HG02981 (cell line): Measurements from ENCODE around the gene ENTPD2.
"Not testable (repeated sequence)": the region's sequence is repeated elsewhere in the genome, so short reads cannot be mapped to it uniquely, and the experiment has no call there.

Source experiments
- ATAC-seq: cut with Tn5 transposase; IDR thresholded peaks from one replicate; pipeline ENCODE4 v1.9.1; 2021; ENCODE audit warnings: mild to moderate bottlenecking, moderate library complexity; ENCODE audit not compliant: unreplicated experiment

The ENTPD2 gene

DNA sequence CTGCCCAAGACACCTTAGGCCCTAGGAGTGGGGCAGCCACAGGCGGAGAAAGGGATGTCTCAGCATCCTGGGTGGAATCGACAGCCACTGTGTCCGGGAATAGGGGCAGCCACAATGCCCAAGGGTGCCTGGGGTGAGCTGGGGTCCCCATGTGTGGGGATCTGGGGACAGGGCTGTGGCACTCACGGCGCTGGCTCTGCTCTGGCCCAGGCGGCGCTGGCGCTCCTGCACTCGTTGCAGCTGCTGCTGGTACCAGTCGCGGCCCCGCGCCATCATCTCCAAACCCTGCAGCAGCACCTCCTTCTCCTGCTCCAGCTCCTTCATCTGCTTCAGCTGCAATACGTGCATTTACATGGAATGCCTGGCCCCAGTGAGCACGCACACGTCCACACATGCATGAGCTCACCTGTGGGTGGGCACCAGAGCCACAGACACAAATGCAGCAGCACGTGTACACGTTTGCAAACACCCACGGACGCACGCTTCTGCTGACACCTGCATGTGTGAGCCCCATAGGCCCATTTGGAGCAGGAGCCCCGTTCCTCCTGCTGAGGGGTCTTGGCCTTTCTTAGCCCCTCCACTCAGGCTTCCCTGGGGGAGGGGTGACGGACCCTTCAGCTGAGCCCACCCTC, 11.6 kb upstream of the ENTPD2 start:
- ATAC-seq: no peak

DNA sequence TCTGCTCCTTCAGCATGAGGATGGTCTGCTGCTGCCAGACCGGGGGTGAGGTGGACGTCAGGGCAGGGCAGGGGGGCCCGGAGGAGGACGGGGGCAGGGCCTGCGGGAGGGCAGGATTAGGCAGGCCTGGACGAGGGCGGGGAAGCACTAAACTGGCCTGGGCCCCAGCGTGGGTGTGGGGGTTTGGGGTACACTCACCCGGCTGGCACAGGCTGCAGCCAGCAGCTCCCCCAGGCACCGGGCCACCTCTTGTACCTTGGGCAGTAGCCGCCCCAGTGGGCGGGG, 11.0 kb upstream of the ENTPD2 start:
- no peak for ATAC-seq

DNA sequence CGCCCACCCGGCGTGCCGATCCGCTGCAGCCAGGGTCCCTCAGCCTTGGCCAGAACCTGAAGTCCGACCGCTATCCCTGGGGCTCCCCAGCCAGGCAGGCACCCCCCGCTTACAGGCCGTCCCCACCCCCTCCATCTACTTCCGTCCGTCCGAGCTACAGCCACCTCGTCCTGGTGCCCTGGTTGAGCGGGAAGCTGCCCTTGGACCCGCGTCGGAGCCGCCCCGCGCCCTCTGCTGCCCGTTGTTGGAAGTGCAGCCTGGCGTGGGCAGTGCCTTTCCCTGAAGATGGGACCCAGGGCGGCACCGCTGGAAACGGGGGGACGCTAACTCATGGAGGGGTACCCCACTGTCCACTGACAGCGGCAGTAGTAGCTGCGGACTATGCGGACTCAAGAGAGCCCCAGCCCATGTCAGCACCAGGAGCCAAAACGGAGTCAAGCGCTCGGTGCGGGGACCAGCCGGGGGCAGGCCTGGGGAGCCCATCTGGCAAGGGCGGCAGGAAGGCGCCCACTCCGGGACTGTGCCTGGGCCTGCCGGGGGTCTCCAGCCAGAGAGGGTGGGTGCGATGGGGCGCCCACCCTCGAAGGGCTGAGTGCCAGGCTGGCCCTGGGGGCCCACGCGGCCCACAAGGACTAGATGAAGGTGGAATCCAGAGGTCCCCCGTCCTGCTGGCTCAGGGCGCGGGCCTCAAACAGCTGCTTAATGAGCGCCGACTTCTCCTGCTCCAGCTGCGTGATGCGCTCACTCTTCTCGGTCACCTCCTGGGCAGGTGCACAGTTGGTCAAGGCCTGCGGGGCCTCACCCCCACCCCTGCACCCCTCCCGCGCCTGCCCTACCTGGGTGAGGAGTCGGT, 10.4 kb upstream of the ENTPD2 start:
- no peak for ATAC-seq

DNA sequence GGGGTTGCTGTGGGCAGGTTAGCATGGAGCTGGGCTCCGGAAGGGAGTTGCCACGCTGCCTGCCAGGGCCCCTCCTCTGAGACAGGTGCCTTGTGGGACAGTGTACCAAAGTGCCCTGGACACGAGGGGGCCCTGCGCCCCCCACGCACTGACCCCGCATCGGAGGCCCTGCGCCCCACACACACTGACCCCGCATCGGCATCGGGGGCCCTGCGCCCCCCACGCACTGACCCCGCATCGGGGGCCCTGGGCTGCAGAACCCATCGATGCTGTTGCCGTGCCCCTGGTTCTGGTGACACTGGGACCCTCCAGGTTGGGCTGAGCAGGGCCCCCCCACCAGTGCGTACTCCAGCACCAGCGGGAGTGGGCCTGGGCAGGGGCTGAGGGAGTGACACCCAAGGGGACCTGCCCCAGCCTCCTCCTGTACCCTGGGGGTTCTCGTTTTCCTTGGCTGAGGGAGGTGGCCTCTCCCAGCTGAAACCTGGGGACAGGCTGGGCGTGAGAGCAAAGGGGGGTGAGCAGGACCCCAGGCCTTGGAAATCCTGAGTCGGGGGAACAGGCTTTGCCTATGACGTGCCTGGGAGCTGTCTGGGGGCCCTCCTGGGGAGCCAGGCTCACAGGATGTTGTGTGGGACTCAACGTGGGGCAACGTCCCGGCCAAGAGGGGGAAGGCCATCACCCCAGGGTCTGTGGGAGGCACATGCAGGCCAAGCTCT, 9.6 kb upstream of the ENTPD2 start:
- no peak for ATAC-seq

DNA sequence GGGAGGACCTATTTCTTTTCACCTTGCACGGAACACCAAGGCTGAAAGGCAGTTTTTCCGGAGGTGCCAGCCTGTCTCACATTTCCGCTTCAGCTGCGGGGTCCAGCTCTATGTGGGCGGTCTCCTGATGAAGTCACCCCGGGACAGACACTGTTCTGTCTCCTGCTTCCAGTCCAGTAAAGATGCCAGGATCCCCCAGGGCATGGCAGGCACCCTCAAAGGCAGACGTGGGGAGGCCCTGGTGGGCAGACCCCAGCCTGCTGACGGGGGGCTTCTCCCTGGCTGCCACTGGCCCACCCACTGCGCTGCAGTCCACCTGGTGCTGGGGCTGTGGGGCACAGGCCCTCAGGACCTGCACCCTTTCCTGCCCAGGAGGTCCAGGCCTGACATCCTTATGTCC, 8.9 kb upstream of the ENTPD2 start:
- ATAC-seq: not testable (repeated sequence)

DNA sequence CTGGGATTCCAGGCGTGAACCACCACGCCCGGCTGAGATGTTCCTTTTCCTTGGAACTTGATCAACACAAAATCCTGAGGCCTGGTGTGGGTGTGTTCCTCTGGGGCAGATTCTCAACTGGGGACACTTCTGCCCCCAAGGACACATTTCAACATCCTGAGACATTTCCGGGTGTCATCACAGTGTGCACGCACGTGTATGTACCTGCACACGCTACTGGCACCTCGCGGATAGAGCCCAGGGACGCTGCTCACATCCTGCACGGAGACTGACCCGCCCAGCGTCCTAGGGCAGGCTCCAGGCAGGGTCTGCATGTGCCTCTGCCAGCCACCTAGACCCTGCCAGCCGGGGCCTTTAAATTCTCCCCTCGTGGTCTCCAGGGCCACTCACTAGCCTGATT, 8.5 kb upstream of the ENTPD2 start:
- ATAC-seq: no peak

DNA sequence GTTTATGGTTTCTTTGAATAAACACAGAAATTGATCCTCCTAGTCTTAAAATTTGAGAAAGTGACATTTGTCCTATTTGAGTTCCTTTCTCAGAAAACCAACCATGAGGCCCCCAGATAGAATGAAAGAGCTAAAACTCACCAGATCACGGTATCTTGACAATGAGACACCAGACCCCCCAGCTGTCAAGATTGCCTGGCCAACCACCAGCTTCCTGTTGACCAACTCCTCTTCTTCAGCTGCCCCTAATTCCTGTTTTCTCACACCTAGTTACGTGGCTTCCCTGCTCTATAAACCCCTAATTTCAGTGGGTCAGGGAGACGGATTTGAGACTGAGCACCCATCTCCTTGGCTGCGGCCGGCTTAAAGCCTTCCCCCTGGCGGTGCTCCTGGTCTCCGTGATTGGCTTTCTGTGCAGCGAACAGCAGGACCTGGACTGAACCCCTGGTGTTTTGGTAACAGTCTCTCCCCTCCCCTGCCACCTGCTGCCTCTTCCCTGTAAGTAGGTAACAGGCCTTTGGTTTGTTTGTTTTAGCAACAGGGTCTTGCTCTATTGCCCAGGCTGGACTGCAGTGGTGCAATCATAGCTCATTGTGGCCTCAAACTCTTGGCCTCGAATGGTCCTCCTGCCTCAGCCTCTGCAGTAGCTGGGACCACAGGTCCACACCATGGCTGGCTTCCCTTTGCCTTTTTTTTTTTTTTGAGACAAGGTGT, 4.8 kb upstream of the ENTPD2 start:
- ATAC-seq: no peak

DNA sequence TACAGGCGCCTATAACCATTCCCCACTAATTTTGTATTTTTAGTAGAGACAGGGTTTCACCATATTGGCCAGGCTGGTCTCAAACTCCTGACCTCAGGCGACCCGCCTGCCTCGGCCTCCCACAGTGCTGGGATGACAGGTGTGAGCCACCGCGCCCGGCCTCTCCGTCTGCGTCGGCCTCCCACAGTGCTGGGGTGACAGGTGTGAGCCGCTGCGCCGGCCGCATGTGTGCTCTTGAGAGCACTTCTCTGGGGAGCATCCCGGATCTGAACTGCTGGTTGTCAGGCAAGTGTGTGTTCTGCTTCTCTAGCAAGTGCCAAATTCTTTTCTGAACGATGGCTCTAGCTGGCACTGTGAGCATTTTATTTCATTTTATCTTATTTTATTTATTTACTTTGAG, 3.7 kb upstream of the ENTPD2 start:
- no peak for ATAC-seq

DNA sequence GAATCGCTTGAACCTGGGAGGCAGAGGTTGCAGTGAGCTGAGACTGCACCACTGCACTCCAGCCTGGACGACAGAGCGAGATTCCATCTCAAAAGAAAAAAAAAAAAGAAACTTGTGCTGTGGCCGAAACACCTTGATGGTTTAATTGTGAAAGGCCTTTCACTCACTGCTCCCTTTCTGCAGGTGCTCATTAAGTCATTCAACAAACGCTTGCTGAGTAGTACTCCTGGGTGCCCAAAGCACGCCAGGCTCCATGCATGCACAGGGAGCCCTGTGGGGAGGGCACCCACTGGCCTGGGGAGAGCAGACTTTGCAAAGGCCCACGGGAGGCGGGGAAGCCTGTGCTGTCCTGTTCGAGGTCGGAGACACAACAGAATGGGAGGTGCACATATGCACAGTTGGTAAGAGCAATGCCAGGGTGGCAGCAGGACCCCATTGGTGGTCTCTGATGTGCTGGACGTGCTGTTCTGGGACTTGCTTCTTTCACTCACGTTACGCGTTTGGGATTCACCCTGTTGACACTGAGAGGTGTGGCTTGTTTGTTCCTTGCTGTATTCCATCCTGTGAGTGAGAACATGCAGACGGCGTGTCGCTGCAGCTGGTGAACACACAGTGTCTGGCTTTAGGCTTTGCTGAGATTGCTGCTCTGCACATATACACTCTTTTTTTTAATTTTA, 3.0 kb upstream of the ENTPD2 start:
- no peak for ATAC-seq

DNA sequence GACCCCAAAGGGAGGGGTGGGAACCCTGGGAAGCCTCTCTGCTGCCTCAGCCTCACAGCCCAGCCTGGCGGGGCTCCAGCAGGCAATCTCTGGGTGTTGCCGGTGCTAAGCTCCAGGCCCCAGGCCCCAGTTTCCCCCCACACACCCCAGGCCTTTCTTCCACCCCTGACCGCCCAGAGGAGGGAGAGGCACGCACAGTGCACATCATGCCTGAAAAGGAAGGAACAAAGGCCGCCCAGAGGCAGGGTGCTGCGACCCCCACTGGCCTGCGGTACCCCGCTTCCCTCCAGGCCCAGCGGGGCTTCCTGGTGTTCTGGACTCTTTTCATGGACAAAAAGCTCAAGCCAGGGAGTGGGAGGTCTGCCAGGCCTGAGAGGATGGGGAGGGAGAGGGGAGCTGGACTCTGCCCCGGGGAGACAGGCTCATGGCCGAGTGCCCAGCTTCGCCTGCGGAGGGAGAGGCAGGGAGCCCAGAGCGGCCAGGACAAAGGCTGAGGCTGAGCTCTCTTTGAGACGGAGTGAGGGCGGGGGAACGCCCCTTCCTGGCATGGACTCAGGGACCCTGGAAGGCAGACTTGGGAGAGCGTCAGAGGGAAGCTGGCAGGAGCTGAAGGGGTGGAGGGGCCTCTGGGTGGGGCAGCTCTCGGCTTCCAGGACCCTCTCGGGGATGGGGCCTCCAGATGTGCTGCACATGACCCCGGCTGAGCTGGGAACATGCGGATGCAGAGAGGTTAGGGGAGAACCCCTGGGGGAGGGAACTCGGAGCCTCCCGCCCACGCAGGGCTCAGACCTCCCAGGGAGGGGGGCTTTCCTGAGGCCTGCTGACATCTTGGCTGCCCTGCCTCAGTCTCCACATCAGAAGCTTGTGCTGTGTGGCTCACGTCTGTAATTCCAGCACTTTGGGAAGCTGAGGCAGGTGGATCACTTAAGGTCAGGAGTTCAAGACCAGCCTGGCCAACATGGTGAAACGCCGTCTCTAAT, 1.8 kb upstream of the ENTPD2 start:
- ATAC-seq: no peak

DNA sequence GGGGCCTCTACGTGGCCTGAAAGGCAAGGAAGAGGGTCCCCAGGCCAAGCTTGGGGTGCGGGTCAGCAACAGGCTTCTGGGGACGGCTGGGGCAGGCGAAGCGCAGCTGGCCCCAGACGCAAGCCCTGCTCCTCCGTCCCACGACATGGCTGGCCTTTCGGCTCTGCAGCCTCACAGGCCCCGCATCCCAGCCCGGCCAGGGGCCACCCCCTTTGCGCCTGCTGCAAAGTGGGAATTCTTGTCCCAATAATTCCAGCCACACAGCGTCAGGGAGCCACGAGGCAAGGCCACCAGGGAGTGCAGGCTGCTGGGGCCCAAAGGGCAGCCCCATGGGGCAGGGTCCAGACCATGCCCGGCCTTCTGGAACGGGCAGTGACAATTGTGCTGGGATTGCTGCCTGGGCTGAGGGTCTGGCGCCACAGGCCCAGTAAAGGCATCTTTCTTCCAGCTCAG, 1.1 kb upstream of the ENTPD2 start:
- no peak for ATAC-seq

DNA sequence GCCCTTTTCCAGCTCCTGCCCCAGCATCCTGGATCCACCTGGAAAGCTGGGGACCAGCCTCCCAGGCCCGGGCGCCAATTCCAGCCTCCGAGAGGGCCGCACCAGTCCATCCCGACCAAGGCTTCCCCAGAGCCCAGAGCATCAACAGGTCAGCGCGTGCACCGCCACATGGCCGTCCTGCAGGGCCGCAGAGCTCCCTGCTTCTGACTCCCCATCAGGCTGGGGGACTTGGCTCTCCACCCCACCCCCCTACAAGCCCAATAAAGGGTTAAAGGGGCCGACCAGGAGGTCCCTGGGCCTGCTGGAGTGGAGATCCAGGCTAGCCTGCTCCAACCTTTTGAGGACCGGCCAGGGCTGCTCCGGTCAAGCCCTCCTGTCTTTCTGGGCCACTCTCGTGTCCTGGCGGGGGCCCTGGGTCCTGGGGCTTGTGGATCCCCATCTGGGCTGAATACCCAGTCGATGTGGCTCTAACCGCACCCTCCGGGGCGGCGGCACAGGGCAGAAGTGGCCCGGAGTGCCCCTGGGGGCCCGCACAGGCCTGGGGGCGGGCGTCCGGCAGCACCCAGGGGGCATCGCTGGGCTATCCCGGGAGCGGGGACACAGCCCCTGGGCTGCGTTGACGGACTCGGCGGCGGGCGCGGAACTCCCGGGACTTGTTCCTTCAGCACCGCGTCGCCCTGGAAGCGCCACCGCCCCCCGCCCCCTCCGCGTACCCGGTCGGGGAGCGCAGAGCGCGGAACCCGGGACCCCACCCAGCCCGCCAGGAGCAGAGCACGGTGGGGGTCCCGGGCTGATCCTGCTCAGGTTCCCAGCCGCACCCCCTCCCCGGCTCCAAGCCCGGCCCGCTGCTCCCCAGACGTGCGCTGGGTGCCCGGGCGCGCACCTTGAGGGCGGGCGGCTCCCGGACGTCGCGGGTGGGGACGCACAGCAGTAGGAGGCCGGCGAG, 590 bp downstream of the ENTPD2 start:
- ATAC-seq: no peak

DNA sequence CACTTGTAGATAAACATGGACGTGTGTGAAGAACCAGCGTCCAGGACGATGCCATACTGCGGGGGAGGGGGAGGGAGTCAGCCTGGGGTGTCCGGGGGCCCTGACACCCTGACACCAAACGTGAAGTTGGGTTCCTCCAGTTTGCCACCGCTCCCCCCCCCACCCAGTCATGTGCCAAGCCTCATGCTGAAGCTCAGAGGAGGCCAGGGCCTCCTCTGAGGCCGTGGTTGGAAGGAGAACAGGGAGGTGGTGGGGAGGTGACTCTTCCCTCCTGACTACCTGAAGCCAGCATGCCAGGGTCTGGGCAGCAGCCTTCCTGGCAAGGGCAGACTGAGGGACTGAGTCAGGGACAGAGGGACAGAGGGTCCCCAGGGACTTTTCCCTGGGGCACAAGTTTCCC, 1.6 kb downstream of the ENTPD2 start:
- no peak for ATAC-seq

DNA sequence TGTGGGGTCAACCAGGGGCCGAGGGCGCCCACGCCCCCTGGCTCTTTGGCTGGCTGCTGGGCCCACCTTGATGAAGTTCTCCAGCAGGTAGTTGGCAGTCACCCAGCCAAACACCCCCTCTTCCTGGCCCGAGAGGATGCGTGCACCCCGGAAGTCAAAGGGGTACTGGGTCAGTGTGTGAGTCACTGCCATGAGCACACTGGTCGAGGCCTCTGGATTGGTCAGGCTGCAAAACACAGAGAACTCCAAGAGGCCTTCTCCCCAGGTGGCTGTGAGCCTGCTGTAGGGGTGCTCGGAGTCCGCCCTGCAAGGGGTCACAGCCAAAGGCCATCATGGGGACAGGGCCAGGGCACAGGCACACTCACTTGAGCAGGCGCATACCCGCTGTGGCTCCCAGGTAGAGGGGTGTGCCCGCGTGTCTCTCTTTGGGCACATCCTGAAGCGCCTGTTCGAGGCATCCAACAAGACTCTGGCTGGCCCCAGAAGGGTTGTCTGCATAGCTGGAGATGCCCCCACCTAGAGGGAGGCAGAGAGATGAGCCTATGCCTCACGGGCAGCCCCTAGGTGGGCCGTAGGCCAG, 2.6 kb downstream of the ENTPD2 start:
- ATAC-seq: no peak

DNA sequence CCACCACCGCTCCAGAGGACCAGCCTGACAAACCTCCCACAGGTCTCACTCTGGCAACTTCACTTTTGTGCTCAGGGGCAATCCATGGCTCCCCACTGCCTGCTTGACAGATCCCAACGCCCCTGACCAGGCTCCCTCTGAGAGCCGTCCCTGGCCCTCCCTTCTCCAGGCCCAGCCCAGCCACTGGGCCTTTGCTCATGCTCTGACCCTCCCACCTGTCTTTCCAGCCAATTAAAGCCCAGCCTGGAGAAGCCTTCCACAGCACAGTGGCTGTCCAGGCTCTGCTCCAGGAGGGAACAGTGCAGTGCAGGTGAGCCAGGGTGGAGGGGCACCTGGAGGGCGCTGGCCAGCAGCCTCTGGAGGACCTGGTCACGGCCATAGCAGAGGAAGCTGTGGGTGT, 3.3 kb downstream of the ENTPD2 start:
- ATAC-seq: no peak

DNA sequence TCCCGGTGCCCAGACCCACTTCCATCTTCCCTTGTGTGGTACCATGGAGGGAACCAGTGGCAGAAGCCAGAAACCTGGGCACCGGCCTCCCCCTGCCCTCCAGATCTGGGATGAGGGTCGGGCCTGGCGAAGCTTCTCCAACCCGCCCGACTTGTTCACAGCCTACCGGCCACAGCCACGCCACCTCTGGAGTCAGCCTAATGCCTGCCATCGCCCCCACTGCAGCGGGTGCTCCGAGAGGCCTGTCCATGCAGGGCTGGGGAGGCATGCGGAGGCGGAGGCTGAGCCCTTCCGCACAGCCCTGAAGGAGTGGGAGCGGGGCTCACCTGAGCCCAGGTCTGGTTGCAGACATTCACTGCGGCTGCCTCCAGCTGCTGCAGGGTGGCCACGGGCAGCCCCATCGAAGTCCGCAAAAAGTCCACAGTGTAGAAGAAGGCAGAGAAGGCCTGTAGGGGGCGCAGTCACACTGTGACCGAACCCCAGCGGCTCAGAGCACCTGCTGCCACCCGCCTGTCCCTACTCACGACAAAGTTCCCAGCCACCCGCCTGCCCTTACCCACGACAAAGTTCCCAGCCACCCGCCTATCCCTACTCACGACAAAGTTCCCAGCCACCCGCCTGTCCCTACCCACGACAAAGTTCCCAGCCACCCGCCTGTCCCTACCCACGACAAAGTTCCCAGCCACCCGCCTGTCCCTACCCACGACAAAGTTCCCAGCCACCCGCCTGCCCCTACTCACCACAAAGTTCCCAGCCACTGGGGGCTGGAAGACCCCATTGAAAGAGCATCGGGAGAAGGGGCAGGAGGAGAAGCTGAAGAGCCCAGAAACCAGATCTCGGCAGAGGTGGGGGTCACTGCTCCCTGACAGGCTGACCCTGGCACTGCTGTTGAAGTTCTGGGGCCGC, 4.1 kb downstream of the ENTPD2 start:
- ATAC-seq: no peak
